HG03558 (cell line): ENCODE measurements around the gene SMAD7.
"Not testable (repeated sequence)": the region's sequence is repeated elsewhere in the genome, so short reads cannot be mapped to it uniquely, and the experiment has no call there.

Source experiments
- ATAC-seq: cut with Tn5 transposase; IDR thresholded peaks from one replicate; pipeline ENCODE4 v1.9.1; 2021; ENCODE audit warnings: moderate number of reproducible peaks; ENCODE audit not compliant: unreplicated experiment; ENCODE audit errors: extremely low read depth

The SMAD7 gene

DNA sequence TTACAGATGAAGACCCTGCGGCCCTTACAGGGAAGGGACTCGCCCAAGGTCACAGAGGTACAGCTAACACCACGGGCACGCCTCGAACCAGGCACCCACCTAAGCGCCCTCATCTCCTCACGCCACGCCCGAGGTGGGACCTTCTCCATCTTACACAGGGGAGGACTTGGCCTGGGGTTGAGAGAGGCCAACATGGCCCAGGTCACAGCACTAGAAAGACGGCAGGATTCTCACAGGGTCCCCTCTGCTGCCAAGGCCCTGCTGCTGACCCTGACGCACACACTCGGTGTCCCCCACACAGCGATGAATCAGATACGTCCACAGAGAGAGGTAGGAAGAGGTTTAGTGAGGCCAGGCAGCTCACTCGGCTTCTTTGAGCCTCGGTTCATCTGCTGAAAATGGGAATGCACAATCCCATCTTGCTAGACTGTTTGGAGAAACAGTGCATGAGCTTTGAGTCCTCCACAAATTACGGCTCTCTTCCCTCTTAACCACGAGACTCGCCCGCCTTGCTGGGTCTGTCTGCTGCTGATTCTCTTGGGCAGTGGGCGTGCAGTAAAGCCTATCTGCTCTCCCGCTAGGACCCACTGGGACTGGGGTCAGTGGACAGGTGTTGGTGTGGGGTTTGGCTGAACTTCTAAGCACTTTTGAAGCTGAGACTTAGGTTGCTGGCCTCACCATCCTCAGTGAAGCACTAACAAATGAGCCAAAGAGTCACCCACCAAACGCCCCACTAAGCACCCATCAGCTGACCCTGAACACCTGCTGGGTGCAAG is 79.2 kb downstream of the SMAD7 start:
- ATAC-seq = no peak

DNA sequence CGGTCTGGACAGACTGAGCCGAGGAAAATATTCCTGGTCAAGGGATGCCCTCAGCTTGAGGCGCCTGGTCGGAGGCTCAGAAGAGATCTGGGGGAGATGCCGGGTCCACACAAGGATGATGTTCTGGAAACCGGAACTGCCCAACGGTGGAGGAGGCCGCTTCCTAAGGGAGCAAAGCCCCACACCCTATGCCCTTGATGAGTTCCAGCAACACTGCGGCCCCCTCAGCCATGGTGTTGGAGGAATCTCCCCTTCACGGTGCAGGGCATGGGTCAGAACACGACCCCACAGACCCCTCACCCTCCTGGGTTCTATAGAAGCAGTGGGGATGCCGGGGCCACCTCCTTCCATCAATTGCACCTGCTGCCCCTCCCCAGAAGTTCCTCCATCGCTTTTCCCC is 79.8 kb downstream of the SMAD7 start:
- not testable (repeated sequence) for ATAC-seq
